Gastrocnemius medialis (tissue), 4 donors: ENCODE data around the gene CLDN20. TPM values are rescaled to one million over a fixed set of nuclear protein-coding genes. Genes with fewer than 3 reads are reported as not detected.

Experiments used
- ATAC-seq, 2 donors: fragments of 150-250 bp; one replicate each; pipeline ENCODE4 v1.9.1; 2016
- DNase-seq, 2 donors: peaks; one replicate each; pipeline ENCODE4 v3.0.0-alpha.2; 2019
- H3K27ac ChIP-seq, 4 donors: fragments of 200-600 bp; sonication (generic); 1 replicate in 1 of 4; 2 replicates in 3 of 4; pipeline ENCODE4 v1.5.1; 2016 to 2018; ENCODE audit warnings: mild to moderate bottlenecking in 2 of 4, moderate library complexity in 1 of 4
- H3K27me3 ChIP-seq, 3 donors: fragments of 200-600 bp; sonication (generic) in 2 of 3; 1 replicate in 1 of 3; 2 replicates in 2 of 3; pipeline versions ENCODE4 v1.5.1 to v1.6.0; 2016 to 2019; ENCODE audit warnings: mild to moderate bottlenecking in 1 of 3, moderate library complexity in 1 of 3
- H3K36me3 ChIP-seq, 2 donors: fragments of 200-600 bp; sonication (generic) in 1 of 2; one replicate each; pipeline ENCODE4 v1.5.1; 2017 to 2018
- H3K4me1 ChIP-seq, 2 donors: fragments of 200-600 bp; sonication (generic) in 1 of 2; one replicate each; pipeline ENCODE4 v1.5.1; 2016 to 2017; ENCODE audit warnings: mild to moderate bottlenecking in 2 of 2
- H3K4me3 ChIP-seq, 4 donors: fragments of 200-600 bp; sonication (generic) in 3 of 4; 1 replicate in 1 of 4; 2 replicates in 3 of 4; pipeline ENCODE4 v1.5.1; 2016 to 2019; ENCODE audit warnings: mild to moderate bottlenecking in 2 of 4
- H3K9me3 ChIP-seq, 3 donors: fragments of 200-600 bp; sonication (generic) in 2 of 3; 1 replicate in 1 of 3; 2 replicates in 2 of 3; pipeline ENCODE4 v1.5.1; 2016 to 2019
- POLR2A ChIP-seq, 2 donors: fragments of 450-650 bp; IDR thresholded peaks; one replicate each; pipeline ENCODE4 v1.6.1; 2017; ENCODE audit warnings: antibody characterized with exemption in 2 of 2, mild to moderate bottlenecking in 2 of 2, moderate library complexity in 2 of 2
- in situ Hi-C, 4 donors: fragments of 200-750 bp; cut with MboI; loops; one replicate each; pipeline versions ENCODE4 v1.15.0 to v1.8.0; 2017; ENCODE audit warnings: low sequenced_read_pairs in 4 of 4
- intact Hi-C: fragments of 100-400 bp; cut with DNase I; formaldehyde crosslinking; loops from one replicate; pipeline ENCODE4 v1.15.1; 2023; ENCODE audit warnings: low total_unique reads
- total RNA-seq, 4 donors: library from RNA; depleted of rRNA; stranded (reverse); fragments of >200 nt; gene quantifications; one replicate each; pipeline versions ENCODE4 v1.1.0 to v1.2.3, GENCODE V29; 2016
- TF ChIP-seq, protein P1 (sequence below), 5 experiments: fragments of 450-650 bp in 3 of 5; fragments of 200-600 bp in 2 of 5; sonication (generic) in 2 of 5; IDR thresholded peaks in 4 of 5; conservative IDR thresholded peaks in 1 of 5; 1 replicate in 4 of 5; 2 replicates in 1 of 5; pipeline ENCODE4 v1.5.1; 2016 to 2019; ENCODE audit warnings: antibody characterized with exemption in 5 of 5, mild to moderate bottlenecking in 3 of 5, moderate library complexity in 3 of 5

The CLDN20 gene
- total RNA-seq, 4 donors from 2014 or later, result not detected

DNA sequence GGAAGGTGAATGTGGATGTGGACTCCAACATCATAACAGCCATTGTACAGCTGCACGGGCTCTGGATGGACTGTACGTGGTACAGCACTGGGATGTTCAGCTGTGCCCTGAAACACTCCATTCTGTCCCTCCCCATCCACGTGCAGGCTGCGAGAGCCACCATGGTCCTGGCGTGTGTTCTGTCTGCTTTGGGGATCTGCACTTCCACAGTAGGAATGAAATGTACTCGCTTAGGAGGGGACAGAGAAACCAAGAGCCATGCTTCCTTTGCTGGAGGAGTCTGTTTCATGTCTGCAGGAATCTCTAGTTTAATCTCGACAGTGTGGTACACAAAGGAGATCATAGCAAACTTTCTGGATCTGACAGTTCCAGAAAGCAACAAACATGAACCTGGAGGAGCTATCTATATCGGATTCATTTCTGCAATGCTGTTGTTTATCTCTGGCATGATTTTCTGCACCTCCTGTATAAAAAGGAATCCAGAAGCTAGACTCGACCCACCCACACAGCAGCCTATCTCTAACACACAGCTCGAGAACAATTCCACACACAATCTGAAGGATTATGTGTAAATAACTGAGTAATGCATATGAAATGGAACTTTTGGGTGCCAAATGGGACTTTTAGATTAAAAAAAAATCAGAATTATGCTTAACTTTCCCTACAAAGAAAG is 12.1 kb downstream of the CLDN20 start:
- Histone ChIP-seq H3K4me3 (no peak overlapping the region), H3K27ac (peak overlapping the region in 3 of 4 donors; percentile 24 to 56 (median 27)), H3K36me3 (peaks cover 0 to 2% of the 10 kb centered on the region in 2 donors), H3K27me3 (no peaks in the 10 kb centered on the region), H3K9me3 (no peaks in the 10 kb centered on the region), H3K4me1 (peaks cover 22 to 58% of the 10 kb centered on the region in 2 donors)
- TF ChIP-seq, protein P1, sequence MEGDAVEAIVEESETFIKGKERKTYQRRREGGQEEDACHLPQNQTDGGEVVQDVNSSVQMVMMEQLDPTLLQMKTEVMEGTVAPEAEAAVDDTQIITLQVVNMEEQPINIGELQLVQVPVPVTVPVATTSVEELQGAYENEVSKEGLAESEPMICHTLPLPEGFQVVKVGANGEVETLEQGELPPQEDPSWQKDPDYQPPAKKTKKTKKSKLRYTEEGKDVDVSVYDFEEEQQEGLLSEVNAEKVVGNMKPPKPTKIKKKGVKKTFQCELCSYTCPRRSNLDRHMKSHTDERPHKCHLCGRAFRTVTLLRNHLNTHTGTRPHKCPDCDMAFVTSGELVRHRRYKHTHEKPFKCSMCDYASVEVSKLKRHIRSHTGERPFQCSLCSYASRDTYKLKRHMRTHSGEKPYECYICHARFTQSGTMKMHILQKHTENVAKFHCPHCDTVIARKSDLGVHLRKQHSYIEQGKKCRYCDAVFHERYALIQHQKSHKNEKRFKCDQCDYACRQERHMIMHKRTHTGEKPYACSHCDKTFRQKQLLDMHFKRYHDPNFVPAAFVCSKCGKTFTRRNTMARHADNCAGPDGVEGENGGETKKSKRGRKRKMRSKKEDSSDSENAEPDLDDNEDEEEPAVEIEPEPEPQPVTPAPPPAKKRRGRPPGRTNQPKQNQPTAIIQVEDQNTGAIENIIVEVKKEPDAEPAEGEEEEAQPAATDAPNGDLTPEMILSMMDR (IDR thresholded peaks at IDR 0.05 in 4 of 5, conservative IDR thresholded peaks at IDR 0.05 in 1 of 5), result no peak
- TF ChIP-seq POLR2A (IDR thresholded peaks at IDR 0.05), result no peak
- in situ Hi-C loops (no loop called here), intact Hi-C loops (no loop called here)
- ATAC-seq, result no peak
- no peak for DNase-seq

DNA sequence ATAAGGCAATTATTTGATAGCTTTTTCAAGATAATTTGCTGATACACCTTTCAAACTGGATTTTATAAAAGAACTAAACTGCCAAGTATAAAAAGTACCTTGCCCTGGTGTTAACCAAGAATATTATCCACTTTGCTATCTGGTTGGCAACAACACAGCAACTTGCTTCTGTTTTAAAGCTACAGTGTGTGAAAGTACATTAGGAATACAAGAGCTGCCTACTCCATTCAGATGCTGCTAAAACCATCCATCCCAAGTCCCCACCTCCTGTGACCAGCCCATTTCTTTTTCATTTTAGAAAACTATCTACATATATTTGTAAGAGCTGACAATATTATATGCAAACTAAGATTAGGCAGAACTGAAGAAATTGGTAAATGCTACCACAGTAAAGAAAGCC is 12.8 kb downstream of the CLDN20 start:
- peaks cover 0 to 3% of the 10 kb centered on the region in 2 donors for H3K36me3 ChIP-seq
- in situ Hi-C loops, result no loop called here
- peaks cover 22 to 58% of the 10 kb centered on the region in 2 donors for H3K4me1 ChIP-seq
- TF ChIP-seq, protein P1 (IDR thresholded peaks at IDR 0.05 in 4 of 5, conservative IDR thresholded peaks at IDR 0.05 in 1 of 5), result no peak
- TF ChIP-seq POLR2A (IDR thresholded peaks at IDR 0.05), result no peak
- DNase-seq, result no peak
- peak overlapping the region in 3 of 4 donors; percentile 24 to 56 (median 27) for H3K27ac ChIP-seq
- H3K27me3 ChIP-seq, result no peaks in the 10 kb centered on the region
- ATAC-seq, result no peak
- H3K4me3 ChIP-seq, result no peak overlapping the region
- intact Hi-C loops, result no loop called here
- H3K9me3 ChIP-seq, result no peaks in the 10 kb centered on the region

DNA sequence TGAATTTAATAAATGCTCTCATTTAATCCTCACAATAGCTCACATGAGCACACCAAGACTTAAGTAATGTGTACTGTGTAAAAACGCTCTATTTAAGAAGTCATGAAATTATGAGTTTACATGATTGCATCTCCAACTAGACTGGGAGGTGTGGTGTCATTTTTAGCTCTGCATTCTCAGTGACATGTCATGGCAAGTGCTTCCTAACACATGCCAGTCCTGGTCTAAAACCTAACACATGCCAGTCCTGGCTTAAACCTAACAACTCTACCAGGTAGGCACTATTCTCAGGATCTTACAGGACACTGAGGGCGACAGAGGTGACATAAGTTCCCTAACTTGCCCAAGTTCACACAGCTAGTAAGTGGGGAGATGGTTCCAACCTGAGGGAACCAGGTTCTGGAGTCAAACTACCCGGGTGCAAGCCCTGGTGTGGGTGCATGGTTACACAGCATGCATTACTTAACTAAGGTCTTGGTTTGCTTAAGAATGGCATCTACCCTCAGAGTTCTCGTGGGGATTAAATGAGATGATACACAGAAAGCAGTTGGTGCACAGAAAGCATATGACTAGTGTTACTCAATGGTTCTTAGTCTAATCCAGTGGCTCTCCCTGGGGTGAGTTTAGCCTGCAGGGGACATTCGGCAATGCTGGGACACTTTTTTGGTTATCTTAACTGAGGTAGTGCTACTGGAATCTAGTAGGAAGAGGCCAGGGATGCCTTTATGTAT is 14.7 kb downstream of the CLDN20 start:
- TF ChIP-seq, protein P1 (IDR thresholded peaks at IDR 0.05 in 4 of 5, conservative IDR thresholded peaks at IDR 0.05 in 1 of 5), result no peak
- no peak for TF ChIP-seq POLR2A (IDR thresholded peaks at IDR 0.05)
- Histone ChIP-seq H3K27me3 (no peaks in the 10 kb centered on the region), H3K9me3 (no peaks in the 10 kb centered on the region), H3K36me3 (peaks cover 0 to 3% of the 10 kb centered on the region in 2 donors), H3K27ac (peak overlapping the region in 3 of 4 donors; percentile 23 to 46 (median 35)), H3K4me3 (no peak overlapping the region), H3K4me1 (peaks cover 22 to 55% of the 10 kb centered on the region in 2 donors)
- intact Hi-C loops, result no loop called here
- ATAC-seq (no peak), DNase-seq (no peak)
- in situ Hi-C loops, result no loop called here

DNA sequence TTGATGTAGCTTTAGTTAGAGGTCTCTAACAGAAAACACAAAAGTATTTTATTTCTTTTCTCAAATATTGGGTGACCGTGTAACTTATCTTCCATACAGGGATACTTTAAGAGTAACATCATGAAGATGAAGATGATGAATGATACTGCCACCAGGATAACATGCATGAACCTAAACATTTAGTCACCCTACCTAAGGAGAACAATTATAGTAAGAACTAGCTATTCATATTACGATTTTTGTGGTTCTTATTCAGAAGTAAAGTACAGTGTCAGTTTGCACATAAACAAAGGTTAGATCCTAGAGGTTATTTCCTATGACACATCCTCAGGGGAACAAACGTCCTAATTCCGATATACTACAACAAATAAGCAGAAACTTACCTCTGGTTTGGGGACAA is 21.0 kb downstream of the CLDN20 start:
- no peak for ATAC-seq
- H3K27ac ChIP-seq, result no peak overlapping the region
- no peaks in the 10 kb centered on the region for H3K27me3 ChIP-seq
- peaks cover 10 to 16% of the 10 kb centered on the region in 2 donors for H3K4me1 ChIP-seq
- peaks cover 0 to 20% of the 10 kb centered on the region in 2 donors for H3K36me3 ChIP-seq
- no peak for DNase-seq
- in situ Hi-C loops (no loop called here), intact Hi-C loops (no loop called here)
- no peak overlapping the region for H3K4me3 ChIP-seq
- no peaks in the 10 kb centered on the region for H3K9me3 ChIP-seq
- TF ChIP-seq, protein P1 (IDR thresholded peaks at IDR 0.05 in 4 of 5, conservative IDR thresholded peaks at IDR 0.05 in 1 of 5), result no peak
- no peak for TF ChIP-seq POLR2A (IDR thresholded peaks at IDR 0.05)
